Thoracic aorta (tissue), 2 donors: ENCODE data around the gene COMMD4. TPM values are rescaled to one million over a fixed set of nuclear protein-coding genes. Genes with fewer than 3 reads are reported as not detected.

Experiments used
- ATAC-seq: fragments of 150-250 bp; one replicate; pipeline ENCODE4 v1.8.0; 2017; ENCODE audit warnings: low read depth; ENCODE audit not compliant: insufficient number of reproducible peaks, low FRiP score
- DNase-seq: peaks from one replicate; pipeline ENCODE4 v3.0.0-alpha.2; 2020; ENCODE audit warnings: low spot score
- H3K27ac ChIP-seq, 2 donors: fragments of 200-600 bp; sonication (generic); 1 replicate in 1 of 2; 2 replicates in 1 of 2; pipeline ENCODE4 v1.5.1; 2016; ENCODE audit warnings: mild to moderate bottlenecking in 2 of 2, moderate library complexity in 2 of 2
- H3K27me3 ChIP-seq: fragments of 200-600 bp; sonication (generic); replicated peaks from 2 replicates; pipeline ENCODE4 v1.6.0; 2016; ENCODE audit warnings: mild to moderate bottlenecking; ENCODE audit not compliant: insufficient read depth
- H3K36me3 ChIP-seq: fragments of 200-600 bp; sonication (generic); one replicate; pipeline ENCODE4 v1.5.1; 2016
- H3K4me1 ChIP-seq, 2 donors: fragments of 200-600 bp; sonication (generic); 1 replicate in 1 of 2; 2 replicates in 1 of 2; pipeline versions ENCODE4 v1.5.1 to v1.6.0; 2016; ENCODE audit warnings: low read depth in 2 of 2, mild to moderate bottlenecking in 1 of 2; ENCODE audit not compliant: control insufficient read depth in 1 of 2
- H3K4me3 ChIP-seq: fragments of 200-600 bp; sonication (generic); 2 replicates; pipeline ENCODE4 v1.5.1; 2016; ENCODE audit warnings: mild to moderate bottlenecking
- H3K9me3 ChIP-seq: fragments of 200-600 bp; sonication (generic); 2 replicates; pipeline ENCODE4 v1.5.1; 2016
- CTCF ChIP-seq: fragments of 200-600 bp; sonication (generic); IDR thresholded peaks from one replicate; pipeline ENCODE4 v1.5.1; 2019; ENCODE audit warnings: antibody characterized with exemption
- total RNA-seq, 2 donors: library from RNA; depleted of rRNA; stranded (reverse); fragments of >200 nt; gene quantifications; one replicate each; pipeline versions ENCODE4 v1.1.0 to v1.2.3, GENCODE V29; 2016

COMMD4 gene
- total RNA-seq, 2 donors from 2014 or later, result 57.6 to 71.2 TPM

GRCh38 chr15:75363786-75364185 lies 27.9 kb downstream of the COMMD4 start:
- ATAC-seq (no peak), DNase-seq (no peak)
- no peak for TF ChIP-seq CTCF
- Histone ChIP-seq H3K9me3 (no peaks in the 10 kb centered on the region), H3K36me3 (peaks cover 46% of the 10 kb centered on the region), H3K27ac (no peak overlapping the region), H3K4me3 (no peak overlapping the region), H3K4me1 (peaks cover 0 to 7% of the 10 kb centered on the region in 2 donors), H3K27me3 (no peaks in the 10 kb centered on the region)

- DNase-seq (no peak), ATAC-seq (no peak)
- no peak overlapping the region for H3K27ac ChIP-seq
- H3K27me3 ChIP-seq, result no peaks in the 10 kb centered on the region
- H3K9me3 ChIP-seq, result no peaks in the 10 kb centered on the region
- H3K36me3 ChIP-seq, result peaks cover 39% of the 10 kb centered on the region
- H3K4me1 ChIP-seq, result peaks cover 6 to 16% of the 10 kb centered on the region in 2 donors
- H3K4me3 ChIP-seq, result no peak overlapping the region
- no peak for TF ChIP-seq CTCF
Measured at GRCh38 chr15:75364881-75365280, 29.0 kb downstream of the COMMD4 start.

- TF ChIP-seq CTCF, result no peak
- peaks cover 41% of the 10 kb centered on the region for H3K36me3 ChIP-seq
Measured at GRCh38 chr15:75366163-75366562, 30.3 kb downstream of the COMMD4 start.

DNA sequence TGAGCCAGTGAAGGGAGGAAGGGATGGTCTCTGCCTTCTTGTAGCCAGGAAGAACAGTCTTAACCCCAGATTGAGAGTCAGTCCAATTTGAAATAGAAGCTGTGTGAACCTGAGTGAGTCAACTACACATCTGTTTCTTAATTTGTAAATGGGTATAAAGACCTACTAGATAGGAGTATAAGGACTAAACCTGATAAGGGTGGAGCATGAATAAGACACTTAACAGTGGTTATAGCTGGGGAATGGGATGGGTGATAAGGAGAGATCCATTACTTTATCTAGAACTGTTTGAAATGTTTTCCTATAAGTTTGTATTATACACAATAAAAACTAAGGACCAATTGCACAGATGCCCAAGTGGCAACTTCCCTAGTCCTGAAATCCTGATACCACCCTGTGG lies 31.1 kb downstream of the COMMD4 start:
- no peaks in the 10 kb centered on the region for H3K9me3 ChIP-seq
- ATAC-seq, result no peak
- peaks cover 6 to 16% of the 10 kb centered on the region in 2 donors for H3K4me1 ChIP-seq
- H3K27ac ChIP-seq, result peak overlapping the region in 1 of 2 donors; percentile 97
- TF ChIP-seq CTCF, result no peak
- H3K4me3 ChIP-seq, result peak overlapping the region; percentile 94
- DNase-seq, result no peak
- peaks cover 45% of the 10 kb centered on the region for H3K36me3 ChIP-seq
- no peaks in the 10 kb centered on the region for H3K27me3 ChIP-seq

More at GRCh38 chr15:75366163-75366562, 30.3 kb downstream of the COMMD4 start:
- no peak overlapping the region for H3K27ac ChIP-seq
- peaks cover 6 to 16% of the 10 kb centered on the region in 2 donors for H3K4me1 ChIP-seq
- H3K27me3 ChIP-seq, result no peaks in the 10 kb centered on the region
- no peaks in the 10 kb centered on the region for H3K9me3 ChIP-seq
- DNase-seq, result no peak
- no peak for ATAC-seq
- H3K4me3 ChIP-seq, result no peak overlapping the region

GRCh38 chr15:75367406-75367912 lies 31.6 kb downstream of the COMMD4 start:
- peaks cover 6 to 16% of the 10 kb centered on the region in 2 donors for H3K4me1 ChIP-seq
- no peaks in the 10 kb centered on the region for H3K9me3 ChIP-seq
- ATAC-seq (no peak), DNase-seq (no peak)
- no peak for TF ChIP-seq CTCF
- H3K36me3 ChIP-seq, result peaks cover 44% of the 10 kb centered on the region
- H3K4me3 ChIP-seq, result peak overlapping the region; percentile 94
- peak overlapping the region; percentile 97 to 98 for H3K27ac ChIP-seq
- no peaks in the 10 kb centered on the region for H3K27me3 ChIP-seq
